CD4-positive, alpha-beta memory T cell (primary cell): ENCODE measurements around the gene HCK. TPM values are rescaled to one million over a fixed set of nuclear protein-coding genes. Genes with fewer than 3 reads are reported as not detected.
A peak's percentile ranks its signal among the peaks of the same experiment; 100 is the strongest.

Source experiments
- CTCF ChIA-PET: fragments of 350-600 bp; sonication (Branson Sonifier 250); formaldehyde crosslinking; loops from one replicate; lab custom pipeline; 2021; ENCODE audit warnings: inconsistent platforms; ENCODE audit not compliant: partially characterized antibody; lab: Charles Lee
- POLR2A ChIA-PET: fragments of 350-600 bp; sonication (Branson Sonifier 250); formaldehyde crosslinking; loops from one replicate; lab custom pipeline; 2021; ENCODE audit not compliant: partially characterized antibody; lab: Charles Lee
- DNase-seq, 5 donors: peaks; one replicate each; pipeline versions ENCODE4 v3.0.0 to v3.0.0-alpha.2; 2020 to 2022; ENCODE audit warnings: mixed read lengths in 1 of 5
- H3K27ac ChIP-seq: one replicate; pipeline ENCODE4 v1.7.0; 2013; ENCODE audit warnings: low read depth, low read length
- H3K27me3 ChIP-seq: 2 replicates; pipeline ENCODE4 v1.7.0; 2013; ENCODE audit warnings: mild to moderate bottlenecking, low read length, moderate library complexity; ENCODE audit not compliant: insufficient read depth
- H3K36me3 ChIP-seq: 2 replicates; pipeline ENCODE4 v1.7.0; 2013; ENCODE audit warnings: mild to moderate bottlenecking, low read length, moderate library complexity; ENCODE audit not compliant: insufficient read depth
- H3K4me1 ChIP-seq: 2 replicates; pipeline ENCODE4 v1.7.0; 2013; ENCODE audit warnings: mild to moderate bottlenecking, low read length, moderate library complexity; ENCODE audit not compliant: insufficient read depth
- H3K4me3 ChIP-seq, 2 donors: one replicate each; pipeline ENCODE4 v1.7.0; 2013; ENCODE audit warnings: low read length in 2 of 2, mild to moderate bottlenecking in 1 of 2
- H3K9me3 ChIP-seq, 2 donors: one replicate each; pipeline ENCODE4 v1.7.0; 2013; ENCODE audit warnings: low read length in 2 of 2, control low read depth in 1 of 2; ENCODE audit not compliant: control insufficient read depth in 1 of 2
- H3K27ac Mint-ChIP-seq, 7 donors: one replicate each; pipeline ENCODE4 v1.8.0; 2020 to 2021; ENCODE audit warnings: mixed read lengths in 7 of 7, mild to moderate bottlenecking in 6 of 7, inconsistent platforms in 3 of 7, moderate library complexity in 3 of 7
- H3K27me3 Mint-ChIP-seq, 2 donors: one replicate each; pipeline ENCODE4 v1.8.0; 2020 to 2021; ENCODE audit warnings: mixed read lengths in 2 of 2
- H3K36me3 Mint-ChIP-seq, 2 donors: one replicate each; pipeline ENCODE4 v1.8.0; 2020 to 2021; ENCODE audit warnings: mixed read lengths in 2 of 2, inconsistent platforms in 1 of 2, mild to moderate bottlenecking in 1 of 2
- H3K4me1 Mint-ChIP-seq, 4 donors: one replicate each; pipeline ENCODE4 v1.8.0; 2020 to 2021; ENCODE audit warnings: mixed read lengths in 4 of 4, mild to moderate bottlenecking in 1 of 4
- H3K4me3 Mint-ChIP-seq, 8 donors: one replicate each; pipeline ENCODE4 v1.8.0; 2020 to 2021; ENCODE audit warnings: mixed read lengths in 8 of 8, mild to moderate bottlenecking in 7 of 8, moderate library complexity in 6 of 8, inconsistent platforms in 3 of 8
- H3K9me3 Mint-ChIP-seq, 8 donors: one replicate each; pipeline ENCODE4 v1.8.0; 2020 to 2021; ENCODE audit warnings: mixed read lengths in 8 of 8, mild to moderate bottlenecking in 5 of 8, inconsistent platforms in 3 of 8, moderate library complexity in 1 of 8
- intact Hi-C: fragments of 100-400 bp; cut with micrococcal nuclease; formaldehyde crosslinking; loops from one replicate; pipeline ENCODE4 v1.15.1; 2023
- polyA plus RNA-seq, 2 donors: library from polyadenylated mRNA; unstranded; fragments of 300-500 nt; fragmentation: Illumina TruSeq; gene quantifications; one replicate each; pipeline ENCODE4 v1.2.3, GENCODE V29; 2021
- total RNA-seq, 2 experiments: library from RNA; stranded (reverse); gene quantifications; one replicate each; pipeline ENCODE4 v1.2.3, GENCODE V29; 2021

HCK gene
- total and polyA plus RNA-seq, 4 experiments from 2014 or later: 0.09 to 1.3 (median 0.75) TPM

- Mint-ChIP-seq H3K36me3 (no peaks in the 10 kb centered on the region), H3K9me3 (no peaks in the 10 kb centered on the region), H3K4me3 (no peak overlapping the region), H3K27ac (no peak overlapping the region), H3K27me3 (peaks cover 4 to 14% of the 10 kb centered on the region in 2 donors), H3K4me1 (no peaks in the 10 kb centered on the region)
- H3K4me1 ChIP-seq: no peaks in the 10 kb centered on the region
- ChIA-PET CTCF (no interaction called here), POLR2A (no interaction called here)
- intact Hi-C loops: no loop called here
- no peak overlapping the region for H3K4me3 ChIP-seq
- no peaks in the 10 kb centered on the region for H3K36me3 ChIP-seq
- DNase-seq: no peak
- no peaks in the 10 kb centered on the region for H3K9me3 ChIP-seq
- no peaks in the 10 kb centered on the region for H3K27me3 ChIP-seq
- H3K27ac ChIP-seq: no peak overlapping the region
These were observed 42.5 kb upstream of the HCK start for GRCh38 chr20:32009564-32009963.

- DNase-seq: no peak
- H3K27me3 ChIP-seq: no peaks in the 10 kb centered on the region
- Mint-ChIP-seq H3K27ac (no peak within 1 kb of the TSS), H3K27me3 (peaks cover 5 to 18% of the 10 kb centered on the region in 2 donors), H3K36me3 (no peaks in the 10 kb centered on the region), H3K9me3 (no peaks in the 10 kb centered on the region), H3K4me1 (no peaks in the 10 kb centered on the region), H3K4me3 (no peak within 1 kb of the TSS)
- POLR2A ChIA-PET: no interaction called here
- no peaks in the 10 kb centered on the region for H3K36me3 ChIP-seq
- no peak within 1 kb of the TSS for H3K27ac ChIP-seq
- CTCF ChIA-PET: interaction anchor here (1.0 kb wide), 1 partner anchor 22 kb away, joined by 3 read pairs; no protein-coding TSS in a partner anchor
- H3K4me1 ChIP-seq: no peaks in the 10 kb centered on the region
- no peaks in the 10 kb centered on the region for H3K9me3 ChIP-seq
- intact Hi-C loops: no loop called here
- no peak within 1 kb of the TSS for H3K4me3 ChIP-seq
These were observed 41.9 kb upstream of the HCK start, which contains the start of gene CCM2L for GRCh38 chr20:32010101-32010500. TSS of gene CCM2L (plus strand) at chr20:32010438. CDS start at chr20:32010455, 17 bp downstream.

- H3K36me3 Mint-ChIP-seq: no peaks in the 10 kb centered on the region
- H3K4me3 Mint-ChIP-seq: no peak overlapping the region
- intact Hi-C loops: no loop called here
- H3K9me3 ChIP-seq: no peaks in the 10 kb centered on the region
- DNase-seq: no peak
- CTCF ChIA-PET: interaction anchor here (1.0 kb wide), 1 partner anchor 21 kb away, joined by 3 read pairs; no protein-coding TSS in a partner anchor
- no peaks in the 10 kb centered on the region for H3K4me1 Mint-ChIP-seq
- no peak overlapping the region for H3K27ac Mint-ChIP-seq
- H3K27me3 ChIP-seq: no peaks in the 10 kb centered on the region
- H3K4me1 ChIP-seq: no peaks in the 10 kb centered on the region
- POLR2A ChIA-PET: no interaction called here
- H3K4me3 ChIP-seq: no peak overlapping the region
- peaks cover 11 to 24% of the 10 kb centered on the region in 2 donors for H3K27me3 Mint-ChIP-seq
- no peak overlapping the region for H3K27ac ChIP-seq
- no peaks in the 10 kb centered on the region for H3K36me3 ChIP-seq
- H3K9me3 Mint-ChIP-seq: no peaks in the 10 kb centered on the region
These were observed 41.4 kb upstream of the HCK start for GRCh38 chr20:32010666-32011065.

GRCh38 chr20:32012159-32012688 is 39.8 kb upstream of the HCK start:
- CTCF ChIA-PET: interaction anchor here (2.9 kb wide), 1 partner anchor 19 kb away, joined by 17 read pairs; no protein-coding TSS in a partner anchor
- no peaks in the 10 kb centered on the region for H3K9me3 ChIP-seq

GRCh38 chr20:32013326-32013725 is 38.7 kb upstream of the HCK start:
- Mint-ChIP-seq H3K27me3 (peaks cover 23 to 37% of the 10 kb centered on the region in 2 donors), H3K9me3 (peaks cover 0 to 2% (median 0%) of the 10 kb centered on the region in 8 donors), H3K36me3 (no peaks in the 10 kb centered on the region), H3K27ac (no peak overlapping the region), H3K4me3 (no peak overlapping the region), H3K4me1 (peaks cover 2 to 10% (median 6%) of the 10 kb centered on the region in 4 donors)
- no peaks in the 10 kb centered on the region for H3K36me3 ChIP-seq
- DNase-seq: no peak
- intact Hi-C loops: no loop called here
- H3K4me1 ChIP-seq: peaks cover 4% of the 10 kb centered on the region
- no peak overlapping the region for H3K27ac ChIP-seq
- ChIA-PET POLR2A (no interaction called here), CTCF (interaction anchor here (2.9 kb wide), 1 partner anchor 17 kb away, joined by 17 read pairs; no protein-coding TSS in a partner anchor)
- H3K4me3 ChIP-seq: no peak overlapping the region
- peaks cover 10% of the 10 kb centered on the region for H3K27me3 ChIP-seq
- H3K9me3 ChIP-seq: no peaks in the 10 kb centered on the region

More at GRCh38 chr20:32012159-32012688, 39.8 kb upstream of the HCK start:
- peaks cover 4% of the 10 kb centered on the region for H3K27me3 ChIP-seq
- no peaks in the 10 kb centered on the region for H3K4me1 Mint-ChIP-seq
- H3K9me3 Mint-ChIP-seq: no peaks in the 10 kb centered on the region
- POLR2A ChIA-PET: no interaction called here
- H3K27ac Mint-ChIP-seq: no peak overlapping the region
- H3K27me3 Mint-ChIP-seq: peaks cover 14 to 28% of the 10 kb centered on the region in 2 donors
- no peaks in the 10 kb centered on the region for H3K4me1 ChIP-seq
- DNase-seq: no peak
- no peak overlapping the region for H3K4me3 Mint-ChIP-seq
- H3K36me3 Mint-ChIP-seq: no peaks in the 10 kb centered on the region
- intact Hi-C loops: no loop called here
- H3K4me3 ChIP-seq: no peak overlapping the region
- H3K36me3 ChIP-seq: no peaks in the 10 kb centered on the region
- no peak overlapping the region for H3K27ac ChIP-seq

GRCh38 chr20:32017711-32018251 is 34.3 kb upstream of the HCK start:
- H3K36me3 ChIP-seq: no peaks in the 10 kb centered on the region
- CTCF ChIA-PET: interaction anchor here (0.9 to 2.2 kb wide), 6 partner anchors 10 to 165 kb away, joined by 3 to 24 read pairs (median 4); partner anchors contain the start of gene PDRG1
- POLR2A ChIA-PET: no interaction called here
- Mint-ChIP-seq H3K36me3 (no peaks in the 10 kb centered on the region), H3K4me3 (peak overlapping the region; percentile 66 to 86 (median 77)), H3K27me3 (peaks cover 49 to 61% of the 10 kb centered on the region in 2 donors), H3K9me3 (peaks cover 0 to 2% (median 0%) of the 10 kb centered on the region in 8 donors), H3K4me1 (peaks cover 13 to 26% (median 20%) of the 10 kb centered on the region in 4 donors), H3K27ac (peak overlapping the region in 2 of 7 donors; percentile 38 to 71)
- peaks cover 13% of the 10 kb centered on the region for H3K4me1 ChIP-seq
- no peak overlapping the region for H3K27ac ChIP-seq
- H3K4me3 ChIP-seq: peak overlapping the region in 1 of 2 donors; percentile 13
- no peaks in the 10 kb centered on the region for H3K9me3 ChIP-seq
- peak; percentile 37 to 72 (median 54) for DNase-seq
- peaks cover 23% of the 10 kb centered on the region for H3K27me3 ChIP-seq
- intact Hi-C loops: loop anchor here (2.0 kb wide), 1 partner anchor 65 kb away; the partner anchor contains the start of gene PDRG1
